HepG2 (cell line): ENCODE measurements around the gene ROM1. TPM values are rescaled to one million over a fixed set of nuclear protein-coding genes. Genes with fewer than 3 reads are reported as not detected.
A peak's percentile ranks its signal among the peaks of the same experiment; 100 is the strongest.

Experiments used
- ADNP ChIP-seq: sonication (generic); formaldehyde crosslinking; IDR thresholded peaks from 2 replicates; pipeline ENCODE4 v1.4.0; 2020; ENCODE audit warnings: missing genetic modification reagents
- AGO2 ChIP-seq: fragments of 200-400 bp; formaldehyde crosslinking; optimal IDR thresholded peaks from 2 replicates; pipeline ENCODE3; 2017; ENCODE audit warnings: mild to moderate bottlenecking, low read depth, low read length, moderate library complexity
- EZH2 ChIP-seq: conservative IDR thresholded peaks from 2 replicates; pipeline ENCODE4 v1.6.1; 2012; ENCODE audit warnings: mild to moderate bottlenecking, low read depth, low read length, moderate library complexity
- HNRNPL ChIP-seq: fragments of 200-400 bp; formaldehyde crosslinking; IDR thresholded peaks from 2 replicates; pipeline ENCODE4 v1.6.1; 2017; ENCODE audit warnings: mild to moderate bottlenecking, low read depth, low read length
- KLF11 ChIP-seq: IDR thresholded peaks from 2 replicates; pipeline ENCODE4 v1.6.1; 2016; ENCODE audit warnings: missing compliant biosample characterization
- MAF1 ChIP-seq: sonication (generic); formaldehyde crosslinking; IDR thresholded peaks from 2 replicates; pipeline ENCODE4 v1.5.0; 2020; ENCODE audit warnings: missing genetic modification reagents, borderline replicate concordance
- MAZ ChIP-seq, 2 experiments: sonication (generic) in 1 of 2; formaldehyde crosslinking in 1 of 2; IDR thresholded peaks; 2 replicates each; pipeline versions ENCODE4 v1.5.0 to v1.6.1; 2012 to 2020; ENCODE audit warnings: low read depth in 2 of 2, mild to moderate bottlenecking in 2 of 2, borderline replicate concordance in 1 of 2, improper control_type of control experiment in 1 of 2, low read length in 1 of 2, missing genetic modification reagents in 1 of 2, moderate library complexity in 1 of 2
- NFATC3 ChIP-seq: sonication (generic); formaldehyde crosslinking; IDR thresholded peaks from 2 replicates; pipeline ENCODE4 v1.5.1; 2020; ENCODE audit warnings: mild to moderate bottlenecking, missing genetic modification reagents
- NFE2 ChIP-seq: sonication (generic); formaldehyde crosslinking; IDR thresholded peaks from 2 replicates; pipeline ENCODE4 v1.4.0; 2020; ENCODE audit warnings: missing genetic modification reagents
- POLR2A ChIP-seq, 2 experiments: IDR thresholded peaks; 2 replicates each; pipeline ENCODE4 v1.6.1; 2011; ENCODE audit warnings: low read depth in 2 of 2, low read length in 2 of 2, mild to moderate bottlenecking in 1 of 2, moderate library complexity in 1 of 2; ENCODE audit not compliant: insufficient read depth in 1 of 2
- PTBP1 ChIP-seq: fragments of 200-400 bp; formaldehyde crosslinking; IDR thresholded peaks from 2 replicates; pipeline ENCODE4 v1.6.1; 2018; ENCODE audit warnings: low read length, low read depth; ENCODE audit not compliant: poor library complexity, severe bottlenecking
- SMAD9 ChIP-seq: sonication (generic); formaldehyde crosslinking; IDR thresholded peaks from 2 replicates; pipeline ENCODE4 v1.5.1; 2020; ENCODE audit warnings: mild to moderate bottlenecking, missing genetic modification reagents
- ZEB1 ChIP-seq: IDR thresholded peaks from 2 replicates; pipeline ENCODE4 v1.6.1; 2012; ENCODE audit warnings: mild to moderate bottlenecking, low read depth, inconsistent platforms; ENCODE audit not compliant: insufficient replicate concordance
- ZFP90 ChIP-seq: sonication (generic); formaldehyde crosslinking; IDR thresholded peaks from 2 replicates; pipeline ENCODE4 v1.8.0; 2022; ENCODE audit warnings: missing genetic modification reagents, mild to moderate bottlenecking, inconsistent platforms, borderline replicate concordance
- ZFX ChIP-seq: sonication (generic); formaldehyde crosslinking; IDR thresholded peaks from 2 replicates; pipeline ENCODE4 v1.4.0; 2020; ENCODE audit warnings: mild to moderate bottlenecking, low read depth, missing genetic modification reagents, moderate library complexity
- ZSCAN20 ChIP-seq: sonication (generic); formaldehyde crosslinking; IDR thresholded peaks from 2 replicates; pipeline ENCODE4 v1.4.0; 2020; ENCODE audit warnings: missing genetic modification reagents, mild to moderate bottlenecking, borderline replicate concordance
- ZSCAN29 ChIP-seq: sonication (generic); formaldehyde crosslinking; conservative IDR thresholded peaks from 2 replicates; pipeline ENCODE4 v1.4.0; 2020; ENCODE audit warnings: mild to moderate bottlenecking, missing genetic modification reagents
- polyA plus RNA-seq, 8 experiments: library from polyadenylated mRNA; depleted of rRNA in 3 of 8; stranded (reverse) in 7 of 8; unstranded in 1 of 8; fragments of >200 nt; fragmentation: Illumina TruSeq in 4 of 8; extraction: Trizol in 4 of 8; gene quantifications; 2 replicates each; pipeline versions ENCODE4 v1.2.1 to v1.2.3, GENCODE V29; 2011 to 2016; ENCODE audit warnings: low read depth in 4 of 8, missing spikeins in 1 of 8, mixed read lengths in 1 of 8; ENCODE audit not compliant: insufficient read depth in 1 of 8
- total RNA-seq, 5 experiments: library from RNA; depleted of rRNA; stranded (reverse); fragments of >200 nt; fragmentation: Illumina TruSeq; extraction: Trizol; gene quantifications; 2 replicates each; pipeline ENCODE4 v1.2.3, GENCODE V29; 2016; ENCODE audit warnings: low read depth in 1 of 5
- TF ChIP-seq, protein P1 (sequence below): fragments of 450-650 bp; IDR thresholded peaks from 2 replicates; pipeline ENCODE4 v1.6.1; 2016
- TF ChIP-seq, protein P2 (sequence below): sonication (generic); formaldehyde crosslinking; IDR thresholded peaks from 2 replicates; pipeline ENCODE4 v1.4.0; 2020; ENCODE audit warnings: missing genetic modification reagents
- TF ChIP-seq, protein P3 (sequence below): sonication (generic); formaldehyde crosslinking; IDR thresholded peaks from 2 replicates; pipeline ENCODE4 v1.5.0; 2020; ENCODE audit warnings: missing genetic modification reagents
- TF ChIP-seq, protein P4 (sequence below): sonication (generic); formaldehyde crosslinking; IDR thresholded peaks from 2 replicates; pipeline ENCODE4 v1.9.0; 2021; ENCODE audit warnings: missing genetic modification reagents, borderline replicate concordance

The ROM1 gene
- total and polyA plus RNA-seq, 2 of the 13 experiments (the other 11 are each of a cell fraction or from before 2014, with no cell fraction given) = 1.2 to 2.4 TPM

DNA sequence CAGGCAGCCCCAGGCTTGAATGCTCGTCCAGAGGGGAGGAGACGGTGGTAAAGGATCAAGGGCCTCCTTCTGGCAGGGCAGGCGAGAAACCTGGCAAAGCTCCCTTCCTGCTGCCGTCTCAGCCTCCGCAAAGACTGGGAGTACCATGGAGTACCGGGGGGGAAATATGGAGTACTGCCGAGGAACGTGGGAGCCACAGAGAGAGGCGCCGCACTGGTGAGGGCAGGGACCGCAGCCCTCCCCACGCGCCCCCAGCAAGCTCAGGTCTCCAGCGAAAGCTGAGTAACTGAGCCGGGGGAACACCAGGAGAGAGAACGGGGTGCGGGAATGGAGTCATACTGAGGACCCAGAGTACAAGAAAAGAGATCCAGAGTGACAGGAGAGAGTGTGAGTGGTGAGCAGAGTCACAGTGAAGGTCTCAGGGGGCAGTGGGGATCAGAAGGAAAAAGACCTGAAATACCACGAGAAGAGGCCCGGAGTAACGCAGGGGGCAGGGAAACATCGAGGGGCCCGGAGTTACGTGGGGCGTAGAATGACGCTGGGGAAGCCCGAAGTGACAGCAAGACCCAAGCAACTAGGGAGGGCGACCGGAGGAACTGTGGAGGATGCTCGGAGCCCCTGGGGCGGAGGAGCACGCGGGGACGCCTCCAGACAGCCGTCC lies 1.2 kb upstream of the ROM1 start (continued):
- TF ChIP-seq MAZ (IDR thresholded peaks at IDR 0.05; ENCODE audit: borderline replicate concordance, low read depth, low read length) = no peak
- no peak for TF ChIP-seq MAZ (CRISPR knock-in tag; IDR thresholded peaks at IDR 0.05; ENCODE audit: low read depth)
- peak; percentile 1 for TF ChIP-seq AGO2
- TF ChIP-seq ZFP90 (CRISPR knock-in tag) = no peak
- TF ChIP-seq, protein P1, sequence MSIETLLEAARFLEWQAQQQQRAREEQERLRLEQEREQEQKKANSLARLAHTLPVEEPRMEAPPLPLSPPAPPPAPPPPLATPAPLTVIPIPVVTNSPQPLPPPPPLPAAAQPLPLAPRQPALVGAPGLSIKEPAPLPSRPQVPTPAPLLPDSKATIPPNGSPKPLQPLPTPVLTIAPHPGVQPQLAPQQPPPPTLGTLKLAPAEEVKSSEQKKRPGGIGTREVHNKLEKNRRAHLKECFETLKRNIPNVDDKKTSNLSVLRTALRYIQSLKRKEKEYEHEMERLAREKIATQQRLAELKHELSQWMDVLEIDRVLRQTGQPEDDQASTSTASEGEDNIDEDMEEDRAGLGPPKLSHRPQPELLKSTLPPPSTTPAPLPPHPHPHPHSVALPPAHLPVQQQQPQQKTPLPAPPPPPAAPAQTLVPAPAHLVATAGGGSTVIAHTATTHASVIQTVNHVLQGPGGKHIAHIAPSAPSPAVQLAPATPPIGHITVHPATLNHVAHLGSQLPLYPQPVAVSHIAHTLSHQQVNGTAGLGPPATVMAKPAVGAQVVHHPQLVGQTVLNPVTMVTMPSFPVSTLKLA = no peak
- TF ChIP-seq KLF11 (CRISPR knock-in tag) = 0 out of 2 replicates have a peak, but pooled peaks have one; percentile 33
- TF ChIP-seq NFE2 (CRISPR knock-in tag) = no peak
- TF ChIP-seq, protein P2, sequence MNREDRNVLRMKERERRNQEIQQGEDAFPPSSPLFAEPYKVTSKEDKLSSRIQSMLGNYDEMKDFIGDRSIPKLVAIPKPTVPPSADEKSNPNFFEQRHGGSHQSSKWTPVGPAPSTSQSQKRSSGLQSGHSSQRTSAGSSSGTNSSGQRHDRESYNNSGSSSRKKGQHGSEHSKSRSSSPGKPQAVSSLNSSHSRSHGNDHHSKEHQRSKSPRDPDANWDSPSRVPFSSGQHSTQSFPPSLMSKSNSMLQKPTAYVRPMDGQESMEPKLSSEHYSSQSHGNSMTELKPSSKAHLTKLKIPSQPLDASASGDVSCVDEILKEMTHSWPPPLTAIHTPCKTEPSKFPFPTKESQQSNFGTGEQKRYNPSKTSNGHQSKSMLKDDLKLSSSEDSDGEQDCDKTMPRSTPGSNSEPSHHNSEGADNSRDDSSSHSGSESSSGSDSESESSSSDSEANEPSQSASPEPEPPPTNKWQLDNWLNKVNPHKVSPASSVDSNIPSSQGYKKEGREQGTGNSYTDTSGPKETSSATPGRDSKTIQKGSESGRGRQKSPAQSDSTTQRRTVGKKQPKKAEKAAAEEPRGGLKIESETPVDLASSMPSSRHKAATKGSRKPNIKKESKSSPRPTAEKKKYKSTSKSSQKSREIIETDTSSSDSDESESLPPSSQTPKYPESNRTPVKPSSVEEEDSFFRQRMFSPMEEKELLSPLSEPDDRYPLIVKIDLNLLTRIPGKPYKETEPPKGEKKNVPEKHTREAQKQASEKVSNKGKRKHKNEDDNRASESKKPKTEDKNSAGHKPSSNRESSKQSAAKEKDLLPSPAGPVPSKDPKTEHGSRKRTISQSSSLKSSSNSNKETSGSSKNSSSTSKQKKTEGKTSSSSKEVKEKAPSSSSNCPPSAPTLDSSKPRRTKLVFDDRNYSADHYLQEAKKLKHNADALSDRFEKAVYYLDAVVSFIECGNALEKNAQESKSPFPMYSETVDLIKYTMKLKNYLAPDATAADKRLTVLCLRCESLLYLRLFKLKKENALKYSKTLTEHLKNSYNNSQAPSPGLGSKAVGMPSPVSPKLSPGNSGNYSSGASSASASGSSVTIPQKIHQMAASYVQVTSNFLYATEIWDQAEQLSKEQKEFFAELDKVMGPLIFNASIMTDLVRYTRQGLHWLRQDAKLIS (CRISPR knock-in tag) = no peak
- TF ChIP-seq ZEB1 = no peak
- no peak for TF ChIP-seq EZH2
- TF ChIP-seq PTBP1 = no peak
- no peak for TF ChIP-seq MAF1 (CRISPR knock-in tag)
- TF ChIP-seq, protein P3, sequence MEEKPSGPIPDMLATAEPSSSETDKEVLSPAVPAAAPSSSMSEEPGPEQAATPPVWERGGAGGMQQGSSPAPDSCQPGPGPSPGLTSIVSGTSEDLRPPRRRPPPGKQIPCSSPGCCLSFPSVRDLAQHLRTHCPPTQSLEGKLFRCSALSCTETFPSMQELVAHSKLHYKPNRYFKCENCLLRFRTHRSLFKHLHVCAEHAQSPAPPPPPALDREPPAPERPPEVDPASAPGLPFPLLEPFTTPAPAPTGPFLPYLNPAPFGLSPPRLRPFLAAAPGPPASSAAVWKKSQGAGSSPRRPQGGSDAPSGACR (CRISPR knock-in tag) = no peak
- TF ChIP-seq ZSCAN29 (CRISPR knock-in tag) = 0 out of 2 replicates have a peak, but pooled peaks have one; percentile 20
- no peak for TF ChIP-seq SMAD9 (CRISPR knock-in tag)
- TF ChIP-seq POLR2A (IDR thresholded peaks at IDR 0.05; ENCODE audit: insufficient read depth in 1 of 2, low read depth in 2 of 2, low read length in 2 of 2) = no peak
- no peak for TF ChIP-seq ADNP (CRISPR knock-in tag)
- no peak for TF ChIP-seq NFATC3 (CRISPR knock-in tag)
- TF ChIP-seq ZFX (CRISPR knock-in tag) = peak; percentile 57; the same call in 1 of the 2 replicates
- TF ChIP-seq, protein P4, sequence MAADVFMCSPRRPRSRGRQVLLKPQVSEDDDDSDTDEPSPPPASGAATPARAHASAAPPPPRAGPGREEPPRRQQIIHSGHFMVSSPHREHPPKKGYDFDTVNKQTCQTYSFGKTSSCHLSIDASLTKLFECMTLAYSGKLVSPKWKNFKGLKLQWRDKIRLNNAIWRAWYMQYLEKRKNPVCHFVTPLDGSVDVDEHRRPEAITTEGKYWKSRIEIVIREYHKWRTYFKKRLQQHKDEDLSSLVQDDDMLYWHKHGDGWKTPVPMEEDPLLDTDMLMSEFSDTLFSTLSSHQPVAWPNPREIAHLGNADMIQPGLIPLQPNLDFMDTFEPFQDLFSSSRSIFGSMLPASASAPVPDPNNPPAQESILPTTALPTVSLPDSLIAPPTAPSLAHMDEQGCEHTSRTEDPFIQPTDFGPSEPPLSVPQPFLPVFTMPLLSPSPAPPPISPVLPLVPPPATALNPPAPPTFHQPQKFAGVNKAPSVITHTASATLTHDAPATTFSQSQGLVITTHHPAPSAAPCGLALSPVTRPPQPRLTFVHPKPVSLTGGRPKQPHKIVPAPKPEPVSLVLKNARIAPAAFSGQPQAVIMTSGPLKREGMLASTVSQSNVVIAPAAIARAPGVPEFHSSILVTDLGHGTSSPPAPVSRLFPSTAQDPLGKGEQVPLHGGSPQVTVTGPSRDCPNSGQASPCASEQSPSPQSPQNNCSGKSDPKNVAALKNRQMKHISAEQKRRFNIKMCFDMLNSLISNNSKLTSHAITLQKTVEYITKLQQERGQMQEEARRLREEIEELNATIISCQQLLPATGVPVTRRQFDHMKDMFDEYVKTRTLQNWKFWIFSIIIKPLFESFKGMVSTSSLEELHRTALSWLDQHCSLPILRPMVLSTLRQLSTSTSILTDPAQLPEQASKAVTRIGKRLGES = no peak
- TF ChIP-seq HNRNPL = no peak
- TF ChIP-seq ZSCAN20 (CRISPR knock-in tag) = no peak
